Embryonic facial prominence (tissue), 1 donor: ENCODE results near the gene TBCD.

ENCODE experiments used
- DNase-seq: peaks from one replicate; pipeline ENCODE4 v3.0.0-alpha.2; 2016; ENCODE audit errors: extremely low spot score

TBCD gene

DNA sequence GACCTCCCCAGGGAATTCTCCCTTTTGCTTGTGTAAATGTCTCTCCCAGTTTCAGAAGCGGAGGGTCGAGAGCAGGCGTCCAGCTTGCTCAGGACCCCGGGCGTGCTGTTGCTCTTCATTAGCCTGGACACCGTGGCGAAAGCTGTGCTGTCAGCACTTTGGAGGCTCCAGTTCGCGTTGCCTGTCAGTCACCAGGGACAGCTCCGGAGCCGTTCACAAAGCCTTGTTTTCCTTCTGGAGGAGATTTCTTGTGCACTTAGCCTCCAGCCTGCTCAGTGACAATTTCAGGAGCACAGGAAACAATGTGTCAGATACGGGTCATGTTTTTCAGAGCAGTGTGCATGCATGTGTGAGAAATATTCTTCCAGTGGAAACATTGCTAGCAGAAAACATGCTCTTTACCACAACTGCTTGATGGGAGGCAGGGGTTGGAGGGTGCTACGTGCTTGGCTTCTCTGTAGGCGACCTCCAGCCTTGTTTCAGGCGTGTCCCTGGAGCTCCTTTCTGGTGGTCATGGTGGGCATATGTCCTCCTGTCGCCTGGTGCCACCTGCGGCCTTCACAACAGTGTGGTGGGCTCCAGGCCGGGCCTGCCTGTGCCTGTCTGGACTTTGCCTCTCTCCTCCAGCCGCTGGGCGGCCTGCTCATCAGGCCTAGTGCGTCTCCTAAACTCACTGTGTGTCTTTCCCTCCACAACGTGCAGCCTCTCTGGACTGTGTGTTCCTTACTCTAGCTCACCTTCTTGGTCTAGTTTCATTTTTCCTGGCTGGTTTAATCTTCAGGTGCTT lies 59.0 kb downstream of the TBCD start:
- no peak for DNase-seq

DNA sequence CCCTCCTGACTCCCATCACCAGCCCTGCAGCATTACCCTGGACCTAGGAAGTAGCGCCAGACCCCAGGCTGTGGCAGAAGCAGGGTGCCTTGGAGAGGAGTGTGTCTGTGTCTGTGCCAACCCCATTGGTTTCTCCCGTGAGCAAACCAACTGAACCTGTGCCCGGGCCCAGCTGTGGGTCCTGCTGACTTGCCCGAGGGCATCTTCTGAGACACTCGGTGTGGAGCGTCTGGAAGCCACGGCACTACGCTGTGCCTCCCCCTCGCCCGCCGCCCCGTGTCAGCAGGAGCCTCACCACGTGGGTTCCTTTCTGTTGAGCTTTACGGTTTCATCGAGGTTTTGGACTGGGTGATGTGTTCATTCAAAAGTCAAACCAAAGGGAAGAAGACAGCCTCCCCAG lies 60.2 kb downstream of the TBCD start:
- no peak for DNase-seq

DNA sequence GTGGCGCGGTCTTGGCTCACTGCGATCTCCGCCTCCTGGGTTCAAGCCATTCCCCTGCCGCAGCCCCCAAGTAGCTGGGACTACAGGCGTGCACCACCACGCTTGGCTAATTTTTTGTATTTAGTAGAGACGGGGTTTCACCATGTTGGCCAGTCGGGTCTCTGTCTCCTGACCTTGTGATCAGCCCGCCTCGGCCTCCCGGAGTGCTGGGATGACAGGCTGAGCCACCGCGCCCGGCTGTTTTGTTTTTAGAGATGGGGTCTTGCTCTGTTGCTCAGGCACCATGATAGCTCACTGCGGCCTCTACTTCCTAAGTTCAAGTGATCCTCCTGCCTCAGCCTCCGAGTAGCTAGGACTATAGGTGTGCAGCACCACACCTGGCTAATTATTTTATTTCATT lies 60.7 kb downstream of the TBCD start:
- DNase-seq: no peak

DNA sequence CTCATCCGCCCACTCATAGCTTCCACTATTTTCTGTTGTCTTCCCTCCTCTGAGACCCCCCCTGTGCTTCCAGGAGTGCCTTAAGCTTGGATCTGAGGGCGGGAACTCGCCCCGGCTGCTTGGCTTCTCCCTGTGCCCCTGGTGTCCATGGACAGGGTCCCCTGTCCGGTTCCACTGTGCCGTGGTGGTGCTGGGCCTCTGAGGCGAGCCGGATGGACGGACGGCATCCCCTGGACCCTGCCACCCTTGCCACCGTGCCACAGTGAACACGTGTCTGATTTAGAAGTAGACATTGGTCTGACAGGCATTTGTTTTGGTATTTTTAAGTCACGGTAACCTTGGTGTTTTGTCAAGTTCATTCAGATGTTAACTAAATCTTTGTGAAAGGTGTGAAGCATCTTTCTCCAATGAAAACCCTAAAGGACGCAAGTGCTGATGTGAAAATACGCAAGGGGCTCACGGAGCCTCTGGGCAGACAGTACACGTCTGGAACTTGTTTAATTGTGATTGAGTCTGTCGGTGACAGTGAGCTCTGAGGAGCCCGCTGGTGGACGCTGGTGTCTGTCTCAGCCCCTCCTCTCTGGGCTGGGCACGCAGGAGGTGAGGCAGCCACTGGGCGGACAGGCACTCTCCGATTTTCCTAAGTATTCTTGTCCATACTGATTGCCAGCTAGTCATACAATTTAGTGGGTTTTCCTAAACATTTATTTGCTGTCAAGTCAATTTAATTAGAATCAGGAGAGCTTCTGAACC lies 61.6 kb downstream of the TBCD start:
- no peak for DNase-seq

DNA sequence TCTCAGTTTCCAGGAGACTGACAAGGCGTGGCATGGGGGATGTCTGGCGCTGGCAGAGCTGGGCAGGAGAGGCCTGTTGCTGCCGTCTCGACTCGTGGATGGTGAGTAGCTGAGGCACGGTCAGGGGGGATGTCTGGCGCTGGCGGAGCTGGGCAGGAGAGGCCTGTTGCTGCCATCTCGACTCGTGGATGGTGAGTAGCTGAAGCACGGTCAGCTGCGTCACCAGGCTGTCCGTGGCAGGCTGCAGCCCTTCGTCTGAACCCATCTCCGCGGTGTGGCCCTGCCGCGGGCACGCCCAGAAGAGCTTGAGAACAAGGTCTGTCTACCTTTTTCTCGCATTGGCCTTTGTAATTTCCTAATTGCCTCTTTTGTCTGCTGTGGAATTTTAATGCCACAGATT lies 63.0 kb downstream of the TBCD start:
- no peak for DNase-seq

DNA sequence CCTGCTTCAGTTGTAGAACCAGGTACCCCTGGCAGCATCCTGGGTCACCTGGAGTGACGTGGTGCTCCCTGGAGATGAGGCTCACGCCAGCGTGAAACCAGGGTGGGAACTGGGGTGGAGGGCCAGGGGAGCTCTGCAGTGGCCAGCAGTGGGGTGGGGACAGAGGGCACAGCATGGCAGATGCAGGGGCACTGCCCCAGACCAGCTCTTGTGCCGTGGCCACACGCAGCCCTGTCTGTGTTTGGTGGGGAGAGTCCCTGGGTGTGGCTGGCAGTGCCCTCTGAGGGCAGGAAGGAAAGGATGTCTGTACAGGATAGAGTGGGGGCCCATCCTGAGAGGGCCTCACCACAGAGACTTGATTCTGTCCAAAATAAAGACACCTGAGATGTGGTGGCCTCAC lies 63.5 kb downstream of the TBCD start:
- no peak for DNase-seq

DNA sequence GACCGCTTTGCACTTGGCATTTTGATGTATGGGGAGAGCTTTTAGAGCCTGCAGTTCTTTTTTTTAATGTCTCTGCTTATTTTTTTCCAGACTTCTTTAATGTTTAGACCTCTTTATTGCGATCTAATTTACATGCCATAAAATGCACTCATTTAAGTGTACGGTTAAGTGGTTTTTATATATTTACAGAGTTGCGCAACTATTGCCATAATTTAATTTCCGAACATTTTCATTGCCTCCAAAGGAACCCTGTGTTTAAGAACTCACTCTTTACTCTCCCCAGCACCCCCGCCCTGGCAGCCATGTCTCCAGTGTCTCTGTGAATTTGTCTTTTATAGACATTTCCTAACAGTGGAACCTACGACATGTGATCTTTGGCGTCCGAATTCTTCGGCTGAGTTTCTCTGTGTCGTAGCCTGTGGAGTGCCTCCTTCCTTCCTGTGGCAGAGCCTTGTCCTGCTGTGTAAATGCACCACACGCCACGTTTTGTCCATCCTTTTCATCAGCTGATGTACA lies 64.0 kb downstream of the TBCD start:
- no peak for DNase-seq

DNA sequence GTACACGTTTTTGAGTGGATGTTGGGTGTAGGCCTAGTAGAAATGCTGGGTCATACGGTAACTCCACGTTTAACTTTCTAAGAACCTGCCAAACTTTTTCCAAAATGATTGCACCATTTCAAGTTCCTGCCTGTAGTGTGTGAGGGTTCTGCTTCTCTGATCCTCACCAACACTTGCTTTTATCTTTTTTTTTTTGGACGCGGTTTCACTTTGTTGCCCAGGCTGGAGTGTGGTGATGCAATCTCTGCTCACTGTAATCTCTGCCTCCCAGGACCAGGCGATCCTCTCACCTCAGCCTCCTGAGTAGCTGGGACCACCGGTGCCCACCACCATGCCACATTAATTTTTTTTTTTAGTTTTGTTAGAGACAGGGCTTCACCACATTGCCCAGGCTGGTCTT lies 64.5 kb downstream of the TBCD start:
- no peak for DNase-seq

DNA sequence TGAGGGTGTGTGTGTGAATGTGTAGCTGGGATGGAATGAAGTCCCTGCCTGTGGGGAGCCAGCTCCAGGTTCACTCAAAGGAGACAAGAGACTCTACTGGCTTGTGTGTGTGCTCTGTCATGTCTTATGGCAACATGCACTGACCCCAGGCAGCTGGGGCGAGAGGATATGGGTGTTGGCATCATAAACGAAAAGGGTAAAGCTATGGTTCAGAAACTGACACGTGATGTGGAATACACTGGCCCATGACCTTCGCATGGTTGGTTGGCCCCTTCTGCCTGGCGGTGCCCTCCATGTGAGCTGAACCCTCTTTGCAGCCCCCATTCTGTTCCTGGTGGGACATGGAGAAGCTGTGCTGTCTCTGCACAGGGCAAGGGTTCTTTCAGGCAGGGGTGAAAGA lies 66.1 kb downstream of the TBCD start:
- DNase-seq: no peak

DNA sequence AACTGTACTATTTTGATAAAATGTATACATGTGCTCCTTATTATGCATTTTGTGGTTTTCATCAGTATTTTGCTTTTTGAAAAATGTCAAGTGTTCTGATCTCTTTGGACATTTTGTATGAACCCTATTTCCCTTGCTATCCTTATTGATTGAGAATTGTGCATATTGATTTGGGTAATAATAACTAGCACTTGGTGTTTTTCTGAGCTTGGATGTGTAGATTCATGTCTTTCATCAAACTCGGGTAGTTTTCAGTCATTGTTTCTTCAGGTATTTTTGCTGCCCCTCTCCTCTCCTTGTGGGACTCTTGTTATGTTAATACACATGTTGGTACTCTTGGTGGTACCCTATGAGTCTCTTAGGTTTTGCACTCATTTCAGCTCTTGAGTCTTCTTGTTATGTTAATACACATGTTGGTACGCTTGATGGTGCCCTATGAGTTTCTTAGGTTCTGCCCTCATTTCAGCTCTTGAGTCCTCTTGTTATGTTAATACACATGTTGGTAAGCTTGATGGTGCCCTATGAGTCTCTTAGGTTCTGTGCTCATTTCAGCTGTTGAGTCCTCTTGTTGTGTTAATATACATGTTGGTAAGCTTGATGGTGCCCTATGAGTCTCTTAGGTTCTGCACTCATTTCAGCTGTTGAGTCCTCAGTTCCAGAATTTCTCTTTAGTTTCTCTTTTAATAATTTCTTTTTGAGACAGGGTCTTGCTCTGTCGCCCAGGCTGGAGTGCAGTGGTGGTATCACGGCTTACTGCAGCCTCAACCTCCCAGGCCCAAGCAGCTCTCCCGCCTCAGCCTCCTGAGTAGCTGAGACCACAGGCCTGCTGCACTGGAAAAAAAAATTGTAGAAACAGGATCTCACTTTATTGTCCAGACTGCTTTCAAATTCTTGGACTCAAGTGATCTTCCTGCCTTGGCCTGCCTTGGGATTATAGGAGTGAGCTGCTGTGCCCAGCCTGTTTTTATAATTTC lies 68.7 kb downstream of the TBCD start:
- DNase-seq: no peak

DNA sequence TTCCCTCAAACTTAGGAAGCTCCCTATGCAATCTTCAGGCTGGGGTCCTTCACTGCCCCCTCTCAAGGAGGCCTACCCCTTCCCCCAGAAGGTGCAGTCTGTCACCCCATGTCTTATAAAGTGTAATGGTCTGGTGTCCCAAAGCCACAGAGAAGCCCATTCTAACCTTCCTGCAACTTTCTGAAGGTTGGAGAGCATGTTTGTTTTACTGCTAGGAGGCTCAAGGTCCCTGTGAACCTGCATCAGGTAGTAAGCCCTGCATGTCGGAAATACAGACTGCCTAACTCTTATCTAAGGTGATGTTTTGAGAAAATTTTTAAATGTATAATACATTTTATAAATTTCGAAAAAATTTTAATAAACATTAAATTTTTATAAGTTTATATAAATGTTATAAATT lies 69.7 kb downstream of the TBCD start:
- DNase-seq: no peak

DNA sequence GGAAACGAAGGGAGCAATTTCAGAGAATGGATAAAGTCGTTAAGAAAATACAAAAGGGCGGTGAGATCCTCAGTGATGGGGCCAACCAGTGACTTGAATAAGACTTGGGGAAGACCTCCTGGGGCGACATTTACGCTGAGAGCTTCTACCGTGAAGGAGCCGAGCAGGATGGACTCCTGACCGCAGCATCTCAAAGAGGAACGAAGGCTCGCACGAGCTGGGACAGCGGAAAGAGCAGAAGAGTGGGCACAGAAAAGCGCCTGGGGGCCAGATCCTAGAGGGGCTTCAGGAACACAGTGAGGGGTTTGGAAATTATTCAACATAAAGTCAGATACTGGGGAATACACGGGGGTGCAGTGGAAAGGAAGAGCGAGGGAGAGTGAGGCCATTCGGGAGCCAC lies 70.4 kb downstream of the TBCD start:
- no peak for DNase-seq

DNA sequence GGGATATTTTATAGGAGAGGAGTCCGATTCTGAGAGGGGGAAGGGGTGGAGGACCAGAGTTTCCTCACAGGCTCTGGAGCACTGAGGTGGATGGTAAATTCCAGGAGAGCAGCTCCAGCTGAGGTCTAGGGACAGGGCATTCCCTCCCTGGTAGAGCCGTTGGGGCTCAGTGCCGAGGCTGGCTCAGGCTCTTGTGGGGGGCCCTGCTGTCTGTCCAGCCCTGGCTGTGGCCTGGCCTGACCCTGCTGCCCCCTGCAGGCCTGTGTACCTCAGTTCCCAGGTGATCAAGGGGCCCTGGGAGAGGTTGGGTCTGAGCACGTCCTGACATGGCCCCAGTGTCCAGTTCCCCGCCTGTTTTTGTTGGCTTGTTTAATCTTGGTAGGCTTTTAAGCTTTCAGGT lies 71.1 kb downstream of the TBCD start:
- no peak for DNase-seq

DNA sequence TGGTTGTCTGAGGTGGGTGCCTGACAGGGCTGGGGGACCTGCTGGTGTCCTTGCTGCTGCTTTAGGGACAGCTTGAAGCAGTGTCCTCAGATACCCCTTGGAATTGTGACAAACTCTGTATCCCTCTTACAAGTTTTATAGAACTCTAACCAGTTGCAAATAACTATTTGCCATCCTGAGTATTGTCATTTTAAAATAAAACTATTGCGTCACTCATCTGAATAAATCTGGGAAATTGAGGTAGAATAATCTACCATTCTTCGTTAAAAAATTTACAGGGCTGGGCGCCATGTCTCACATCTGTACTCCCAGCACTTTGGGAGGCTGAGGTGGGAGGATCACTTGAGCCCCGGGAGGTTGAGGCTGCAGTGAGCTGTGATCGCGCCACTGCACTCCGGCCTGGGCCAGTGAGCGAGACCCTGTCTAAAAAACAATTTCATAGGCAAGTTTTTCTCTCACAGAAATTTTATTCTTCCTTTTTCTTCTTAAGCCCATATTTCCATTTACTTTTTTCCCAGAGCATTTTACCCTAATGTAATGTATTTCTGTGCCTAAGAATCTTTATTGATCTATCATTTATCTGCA lies 73.8 kb downstream of the TBCD start:
- no peak for DNase-seq

DNA sequence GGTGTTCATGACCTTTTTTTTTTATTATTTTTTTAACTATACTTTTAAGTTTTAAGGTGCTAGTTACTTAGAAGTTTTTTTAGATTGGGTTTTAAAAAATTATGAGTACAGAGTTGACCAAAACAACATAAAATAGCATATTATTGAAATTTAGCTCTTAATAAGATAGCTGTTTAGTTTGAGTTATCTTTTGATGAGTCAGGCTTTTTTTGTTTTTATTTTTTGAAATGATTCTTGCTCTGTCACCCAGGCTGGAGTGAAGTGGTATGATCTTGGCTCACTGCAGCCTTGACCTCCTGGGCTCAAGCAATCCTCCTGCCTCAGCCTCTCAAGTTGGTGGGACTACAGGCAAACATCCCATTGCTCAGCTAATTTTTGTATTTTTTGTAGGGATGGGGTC lies 74.3 kb downstream of the TBCD start:
- DNase-seq: no peak

DNA sequence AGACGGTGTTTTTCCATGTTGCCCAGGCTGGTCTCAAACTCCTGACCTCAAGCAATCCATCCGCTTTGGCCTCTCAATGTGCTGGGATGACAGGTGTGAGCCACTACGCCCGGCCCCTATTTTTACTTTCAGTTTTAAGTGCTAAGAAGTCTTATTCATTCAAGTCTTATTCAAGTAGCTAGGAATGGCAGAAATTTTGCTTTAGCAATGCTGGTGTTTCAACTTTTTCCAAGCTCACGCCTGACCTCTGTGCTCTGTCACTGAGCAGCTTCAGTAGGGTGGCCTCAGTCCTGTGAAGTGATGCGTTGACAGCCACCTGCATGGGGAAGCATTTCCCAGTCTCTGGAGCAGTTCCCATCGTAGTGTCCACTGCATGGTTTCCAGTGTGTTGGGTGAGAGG lies 75.1 kb downstream of the TBCD start:
- DNase-seq: no peak

DNA sequence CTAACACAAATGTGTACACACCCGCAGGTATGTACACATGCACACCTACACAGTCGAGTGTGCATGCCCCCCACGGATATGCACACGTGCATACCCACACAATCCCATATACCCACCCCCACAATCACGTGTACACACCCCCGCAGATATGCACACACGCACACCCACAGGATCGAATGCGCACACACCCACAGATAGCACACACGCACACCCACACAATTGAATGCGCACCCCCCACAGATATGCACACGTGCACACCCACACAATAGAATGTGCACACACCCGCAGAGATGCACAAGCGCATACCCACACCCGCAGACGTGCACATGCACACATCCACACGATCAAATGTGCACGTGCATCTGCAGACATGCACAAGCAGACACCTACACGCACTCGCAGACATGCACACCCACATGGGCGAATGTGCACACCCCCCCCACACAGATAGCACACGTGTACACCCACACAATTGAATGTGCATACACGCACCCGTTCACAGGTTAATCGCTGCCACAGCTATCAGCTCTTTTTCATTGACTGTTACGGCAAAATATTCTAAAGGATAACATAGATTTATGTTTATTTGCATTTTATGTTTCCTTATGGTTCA lies 77.1 kb downstream of the TBCD start:
- DNase-seq: no peak

DNA sequence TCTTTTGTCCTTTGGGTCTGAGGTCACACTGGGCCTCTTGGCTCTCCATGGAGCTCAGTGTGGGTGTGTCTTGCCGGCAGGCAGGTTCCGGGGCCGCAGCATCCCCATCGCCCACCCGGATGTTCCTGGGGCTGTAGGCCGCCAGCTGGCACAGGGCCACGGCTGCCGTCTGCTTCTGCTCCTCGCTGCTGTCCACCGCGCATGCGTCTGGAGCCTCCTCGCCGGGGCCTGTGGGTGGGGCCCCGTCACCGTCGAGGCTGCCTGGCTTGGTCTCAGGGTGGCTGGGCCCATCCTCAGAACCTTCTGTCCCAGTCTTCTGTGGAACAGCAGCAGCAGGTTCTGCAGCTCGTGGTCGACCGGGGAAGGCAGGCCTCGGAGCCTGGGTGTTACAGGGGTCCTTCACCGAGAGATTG lies 78.4 kb downstream of the TBCD start:
- DNase-seq: no peak

DNA sequence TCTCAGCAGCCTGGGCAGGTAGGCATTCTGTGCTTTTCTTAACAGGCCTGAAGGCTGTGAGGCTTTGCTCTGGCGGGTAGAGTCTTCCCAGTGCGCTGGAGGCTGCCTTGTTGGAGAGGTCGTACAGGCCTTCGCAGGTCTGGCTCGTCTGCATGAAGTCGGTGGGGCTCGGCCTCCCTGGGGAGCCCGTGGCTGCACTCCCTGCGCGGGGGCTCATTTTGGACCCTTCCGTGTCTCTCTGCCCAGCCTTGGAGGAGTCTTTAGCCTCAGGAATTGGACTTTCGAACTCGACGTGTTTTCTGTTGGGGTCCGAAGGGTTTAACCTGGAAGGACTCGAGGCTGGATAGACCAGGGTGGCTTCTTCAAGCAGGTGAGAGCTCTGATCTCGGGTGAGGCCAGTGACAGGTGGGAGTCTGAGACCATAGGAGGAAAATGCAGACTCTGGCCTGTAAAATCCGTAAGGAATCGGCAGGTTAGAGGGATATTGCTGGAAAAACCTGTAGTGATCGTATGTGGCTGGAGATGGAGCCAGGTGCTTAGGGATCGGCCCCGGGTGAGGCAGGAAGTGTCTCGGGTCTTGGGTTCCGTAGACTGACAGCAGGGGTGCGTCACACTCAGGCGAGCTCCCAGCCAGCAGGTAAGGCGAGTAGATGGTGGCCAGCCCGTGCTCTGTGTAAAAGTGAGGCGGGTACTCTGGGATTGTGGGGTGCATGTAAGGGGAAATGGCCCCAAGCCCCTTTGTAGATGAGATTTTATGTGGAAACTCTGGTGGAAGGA lies 79.4 kb downstream of the TBCD start:
- no peak for DNase-seq

DNA sequence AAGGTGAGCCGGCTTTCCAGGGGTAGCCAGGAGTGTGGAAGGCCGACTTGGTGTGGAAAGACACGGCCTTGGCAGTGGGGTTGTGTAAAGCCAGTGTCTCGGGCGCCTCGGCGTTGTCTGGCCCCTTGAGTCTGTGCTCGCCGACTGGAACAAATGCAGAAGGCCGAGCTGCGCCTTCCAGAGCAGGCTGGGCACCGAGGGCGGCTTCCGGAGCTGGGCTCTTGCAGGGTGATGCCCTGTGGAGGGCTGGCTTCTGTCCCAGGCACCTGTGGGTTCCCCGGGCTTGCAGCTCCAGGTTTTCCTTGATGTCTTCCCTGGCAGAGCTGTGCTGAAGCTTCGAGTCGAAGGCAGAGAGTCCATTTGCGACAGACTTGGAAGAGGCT lies 79.9 kb downstream of the TBCD start:
- DNase-seq: no peak

DNA sequence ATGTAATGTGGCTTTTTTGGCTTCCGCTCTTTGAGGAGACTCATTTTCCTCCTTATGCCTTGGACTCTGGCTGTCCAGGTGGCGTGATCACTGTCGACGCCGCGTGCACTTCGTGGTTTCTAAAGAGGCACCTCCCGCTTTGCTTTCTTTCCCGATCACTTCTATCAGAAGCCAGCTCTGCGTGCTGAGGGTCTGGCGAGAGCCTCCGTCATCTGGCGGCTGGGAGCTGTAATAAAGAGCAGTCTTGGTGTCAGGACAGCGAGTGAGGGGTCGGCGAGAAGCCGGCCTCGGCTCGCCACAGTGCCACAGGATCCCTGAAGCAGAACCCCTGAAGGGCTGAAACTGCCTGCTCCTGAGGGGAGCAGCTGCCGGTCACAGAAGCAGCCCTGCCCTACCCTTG lies 80.5 kb downstream of the TBCD start:
- no peak for DNase-seq
